Right hindlimb (tissue), 1 donor: ENCODE data around the gene RIMBP2.

Experiments used
- DNase-seq: peaks from one replicate; pipeline ENCODE4 v3.0.0-alpha.2; 2018

RIMBP2 gene

DNA sequence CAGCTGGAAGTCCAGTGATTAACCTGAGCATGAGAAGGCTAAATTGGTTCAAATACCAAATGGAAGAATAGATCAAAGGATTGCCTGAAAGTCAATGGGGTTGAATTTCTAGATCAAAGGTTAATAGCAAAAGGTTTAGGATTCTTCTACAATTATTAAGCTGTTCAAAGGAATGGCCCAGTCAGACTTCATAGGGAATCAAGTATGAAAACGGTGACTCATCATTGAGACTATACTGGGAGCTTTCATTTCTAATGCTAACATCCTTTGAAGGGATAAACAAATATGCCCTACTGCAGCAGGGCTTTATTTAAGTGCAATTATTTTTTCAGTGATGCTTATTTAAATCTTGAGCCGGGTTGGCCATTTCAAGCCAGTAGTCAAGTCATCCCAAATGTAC is 152.8 kb downstream of the RIMBP2 start:
- no peak for DNase-seq

DNA sequence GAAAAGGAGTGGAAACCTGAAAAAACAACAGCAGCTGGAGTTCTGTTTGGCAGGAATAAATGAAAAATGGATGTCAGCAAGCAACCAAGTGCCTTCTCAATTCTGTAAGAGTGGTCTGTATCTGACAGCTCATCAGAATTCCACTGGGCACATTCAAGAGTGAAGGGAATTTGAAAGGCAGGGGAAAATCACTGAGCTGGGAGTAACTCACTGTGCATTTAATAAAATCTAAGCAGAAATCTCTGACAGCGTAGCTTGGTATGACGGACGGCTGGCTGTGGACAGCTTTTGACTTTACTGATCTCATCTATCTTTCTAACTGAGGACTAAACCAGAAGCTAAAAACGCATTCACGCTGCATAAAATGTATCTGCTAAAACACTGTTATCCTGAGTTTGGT is 153.4 kb downstream of the RIMBP2 start:
- no peak for DNase-seq

DNA sequence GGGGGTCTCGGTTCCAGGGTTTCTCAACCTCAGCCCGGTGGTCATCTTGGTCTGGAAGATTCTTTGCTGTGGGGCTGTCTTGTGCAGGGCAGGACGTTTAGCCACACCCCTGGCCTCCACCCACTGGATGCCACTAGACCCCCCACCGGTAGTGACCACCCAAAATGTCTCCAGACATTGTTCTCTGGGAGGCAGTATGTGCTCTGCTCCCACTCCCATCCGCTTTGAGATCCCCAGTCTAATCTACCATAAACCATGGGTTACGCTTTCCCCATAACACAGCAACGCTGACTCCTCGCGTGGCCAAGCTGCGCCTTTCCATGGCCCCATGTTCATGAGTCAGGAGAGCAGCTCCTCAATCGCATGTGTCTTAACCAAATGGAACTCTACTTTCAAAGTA is 155.8 kb downstream of the RIMBP2 start:
- no peak for DNase-seq

DNA sequence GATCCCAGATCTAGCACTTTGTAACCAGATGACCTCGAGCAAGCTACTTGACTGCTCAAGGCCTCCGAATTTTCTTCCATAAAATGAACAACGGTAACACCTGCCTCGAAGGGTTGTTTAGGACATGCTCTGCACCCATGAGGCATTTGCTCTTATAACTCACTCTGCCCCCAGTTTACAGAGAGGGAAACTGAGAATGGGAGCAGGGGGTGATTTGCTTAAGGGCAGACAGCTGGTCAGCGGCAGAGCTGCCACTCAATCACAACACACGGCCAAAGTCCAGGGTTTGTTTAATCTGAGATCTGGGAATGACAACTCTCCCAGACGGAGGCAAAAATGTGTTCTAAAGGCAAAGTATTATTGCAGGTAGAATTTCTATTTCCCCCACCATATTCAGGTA is 156.3 kb downstream of the RIMBP2 start:
- DNase-seq = no peak

DNA sequence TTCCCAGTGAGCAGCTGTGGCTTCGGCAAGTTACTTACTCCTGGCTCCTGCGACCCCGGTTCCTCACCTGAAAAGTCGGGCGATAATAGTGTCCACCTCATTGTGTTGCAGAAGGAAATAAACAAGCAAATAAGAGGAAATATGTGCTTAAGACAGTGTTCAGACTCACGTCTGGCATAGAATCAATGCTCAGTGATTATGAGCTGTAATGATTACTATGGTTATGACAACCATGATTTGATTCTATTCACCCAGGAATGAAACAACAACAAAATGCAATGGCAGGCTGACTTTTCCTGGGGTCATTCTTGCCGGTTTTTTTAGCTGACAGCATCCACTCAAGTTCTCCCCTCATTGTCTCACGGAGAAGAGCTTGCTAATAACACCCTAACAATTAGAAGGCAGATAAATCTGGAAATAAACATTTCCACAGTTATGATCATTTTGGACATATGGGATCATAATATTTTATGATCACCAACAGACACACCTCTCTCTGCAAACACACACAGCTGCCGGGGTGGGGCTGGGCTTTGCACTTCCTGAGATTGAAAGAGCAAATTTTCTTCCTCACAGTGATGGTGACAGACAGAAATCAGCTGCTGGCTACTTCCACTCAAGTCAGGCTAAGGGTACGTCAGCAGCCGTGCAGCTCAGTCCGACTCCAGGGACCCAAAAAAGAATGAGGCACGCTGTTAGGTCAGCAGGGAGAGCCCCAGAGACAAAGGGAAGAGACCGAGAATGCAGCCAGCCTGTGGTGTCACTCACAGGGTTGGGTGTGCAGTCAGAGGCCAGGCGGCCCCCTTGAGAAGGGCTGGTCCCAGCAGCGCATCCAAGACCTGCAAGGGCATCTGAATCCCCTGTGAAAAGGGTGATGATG is 158.0 kb downstream of the RIMBP2 start:
- no peak for DNase-seq

DNA sequence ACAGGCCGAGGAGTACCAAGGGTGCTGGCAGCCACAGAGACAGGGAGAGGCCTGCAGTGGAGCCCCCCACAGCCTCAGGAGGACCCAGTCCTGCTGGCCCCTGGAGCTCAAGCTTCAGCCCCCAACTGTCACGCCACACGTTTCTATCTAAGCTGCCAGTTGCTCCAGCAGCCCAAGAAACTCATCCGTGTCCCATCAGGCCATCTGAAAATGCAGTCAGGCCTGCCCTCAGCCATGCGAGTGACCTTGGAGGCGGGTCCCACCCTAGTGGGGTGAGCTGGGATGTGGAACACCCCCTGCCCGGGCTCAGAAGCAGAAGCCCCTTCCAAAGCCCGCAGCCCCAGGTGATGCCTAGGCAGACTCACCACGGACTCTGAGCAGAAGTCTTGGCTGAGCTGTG is 158.9 kb downstream of the RIMBP2 start:
- no peak for DNase-seq

DNA sequence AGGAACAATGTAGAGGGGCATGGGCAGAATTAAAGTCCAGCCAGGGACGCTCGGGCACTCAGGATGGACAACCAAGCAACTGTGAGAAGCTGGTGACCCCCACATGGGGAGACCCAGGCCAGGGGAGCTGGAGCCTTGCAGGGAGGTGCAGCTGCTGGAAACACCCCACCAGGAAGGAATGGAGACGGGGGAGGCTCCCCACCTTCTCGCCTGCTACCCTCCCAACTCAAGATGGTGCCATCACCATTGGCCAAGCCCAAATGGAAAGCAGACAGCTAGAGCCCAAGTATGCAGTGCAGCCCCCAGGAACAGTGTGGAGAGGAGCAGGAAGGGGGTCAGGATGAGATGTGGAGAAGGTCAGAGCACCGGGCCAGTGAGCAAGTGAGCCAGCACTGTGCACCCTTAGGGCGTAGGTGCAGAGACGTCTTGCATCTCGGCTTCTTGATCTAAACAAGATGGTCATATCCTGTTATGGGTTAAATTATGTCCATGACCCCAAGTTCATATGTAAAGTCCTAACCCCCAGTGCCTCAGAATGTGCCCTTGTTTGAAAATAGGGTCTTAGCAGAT is 159.5 kb downstream of the RIMBP2 start:
- DNase-seq = no peak

DNA sequence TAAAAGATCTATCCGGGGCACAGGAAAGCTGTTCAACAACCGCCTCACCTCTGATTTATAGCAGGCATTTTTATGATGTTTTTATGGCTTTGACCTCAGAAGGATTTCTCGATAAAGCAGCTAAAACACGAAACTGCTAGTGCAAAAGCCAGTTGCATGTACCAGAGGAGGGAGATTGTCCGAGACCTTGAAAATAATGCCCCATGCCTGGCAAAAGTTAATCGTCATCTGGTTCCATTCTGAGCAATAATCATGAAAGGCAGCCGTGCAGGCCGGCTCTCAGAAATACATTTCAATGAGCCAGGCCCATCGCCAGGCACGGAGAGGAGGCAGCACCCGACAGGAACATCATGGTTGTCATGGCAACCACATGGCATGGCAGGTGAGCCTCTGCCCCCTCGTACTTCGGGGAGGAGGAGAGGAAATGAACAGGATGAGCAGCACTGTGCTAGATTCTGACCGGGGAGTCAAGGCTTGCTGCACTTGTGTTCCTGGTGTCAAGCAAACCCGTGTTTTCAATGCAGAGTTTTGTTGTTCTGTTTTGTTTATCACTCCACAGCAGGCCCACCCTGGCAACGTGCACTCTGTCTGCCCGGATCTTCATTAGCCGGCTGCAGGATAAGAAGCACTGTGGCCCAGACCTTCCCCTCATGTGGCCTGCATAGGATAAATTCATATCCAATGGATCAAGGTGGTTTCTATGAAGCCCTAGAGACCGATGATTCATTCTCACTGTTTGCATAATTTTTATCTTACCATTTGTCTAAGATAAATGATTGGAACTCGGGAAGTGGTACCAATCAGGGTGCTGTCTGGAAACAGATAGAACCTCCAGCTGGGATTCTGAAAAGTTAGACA is 160.2 kb downstream of the RIMBP2 start:
- no peak for DNase-seq

DNA sequence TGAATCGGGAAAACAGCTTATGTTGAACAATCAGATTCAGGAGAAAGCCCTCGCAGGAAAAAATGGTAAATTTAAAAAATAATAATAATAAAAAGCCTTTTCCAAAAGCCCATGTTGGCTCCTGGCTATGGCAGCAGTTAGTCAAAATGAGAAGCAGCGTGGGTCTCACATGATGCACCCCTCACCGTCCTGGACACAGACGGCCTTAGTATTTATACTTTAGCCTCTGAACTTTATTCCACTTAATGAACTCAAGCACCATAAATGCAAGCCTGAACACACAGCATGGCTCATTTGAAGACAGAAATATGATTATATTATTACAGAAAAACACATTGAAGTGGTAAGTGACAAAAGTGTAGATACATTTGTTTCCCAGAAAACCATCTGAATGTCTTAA is 160.9 kb downstream of the RIMBP2 start:
- DNase-seq = no peak

DNA sequence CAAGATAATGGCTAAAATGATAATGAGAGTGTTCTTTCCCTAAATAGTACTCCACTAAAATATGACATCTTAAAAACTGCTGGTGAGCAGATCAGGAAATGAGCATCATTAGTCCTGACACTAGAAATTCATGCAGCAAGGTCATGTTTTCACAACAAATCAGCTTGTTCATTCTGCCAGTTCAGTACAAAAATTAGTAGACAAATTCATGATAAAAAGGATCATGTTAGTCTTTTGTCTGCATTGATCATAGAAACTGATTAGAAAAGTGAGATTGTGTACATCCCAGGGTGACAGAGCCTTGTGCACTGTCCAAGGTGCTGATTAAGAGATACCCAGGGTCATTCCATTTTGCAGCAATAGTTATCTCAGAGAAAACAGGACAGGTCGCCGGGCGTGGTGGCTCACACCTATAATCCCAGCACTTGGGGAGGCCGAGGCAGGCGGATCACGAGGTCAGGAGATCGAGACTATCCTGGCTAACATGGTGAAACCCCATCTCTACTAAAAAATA is 163.6 kb downstream of the RIMBP2 start:
- DNase-seq = no peak

DNA sequence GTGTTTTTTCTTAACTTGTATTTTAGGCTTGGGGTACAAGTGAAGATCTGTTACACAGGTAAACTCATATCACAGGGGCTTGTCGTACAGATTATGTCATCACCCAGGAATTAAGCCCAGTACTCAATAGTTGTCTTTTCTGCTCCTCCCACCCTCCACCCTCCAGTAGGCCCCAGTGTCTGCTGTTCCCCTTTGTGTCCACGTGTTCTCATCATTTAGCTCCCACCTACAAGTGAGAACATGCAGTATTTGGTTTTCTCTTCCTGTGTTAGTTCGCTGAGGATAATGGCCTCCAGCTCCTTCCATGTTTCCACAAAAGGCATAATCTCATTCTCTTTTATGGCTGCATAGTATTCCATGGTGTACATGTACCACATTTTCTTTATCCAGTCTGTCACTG is 166.7 kb downstream of the RIMBP2 start:
- DNase-seq = no peak

DNA sequence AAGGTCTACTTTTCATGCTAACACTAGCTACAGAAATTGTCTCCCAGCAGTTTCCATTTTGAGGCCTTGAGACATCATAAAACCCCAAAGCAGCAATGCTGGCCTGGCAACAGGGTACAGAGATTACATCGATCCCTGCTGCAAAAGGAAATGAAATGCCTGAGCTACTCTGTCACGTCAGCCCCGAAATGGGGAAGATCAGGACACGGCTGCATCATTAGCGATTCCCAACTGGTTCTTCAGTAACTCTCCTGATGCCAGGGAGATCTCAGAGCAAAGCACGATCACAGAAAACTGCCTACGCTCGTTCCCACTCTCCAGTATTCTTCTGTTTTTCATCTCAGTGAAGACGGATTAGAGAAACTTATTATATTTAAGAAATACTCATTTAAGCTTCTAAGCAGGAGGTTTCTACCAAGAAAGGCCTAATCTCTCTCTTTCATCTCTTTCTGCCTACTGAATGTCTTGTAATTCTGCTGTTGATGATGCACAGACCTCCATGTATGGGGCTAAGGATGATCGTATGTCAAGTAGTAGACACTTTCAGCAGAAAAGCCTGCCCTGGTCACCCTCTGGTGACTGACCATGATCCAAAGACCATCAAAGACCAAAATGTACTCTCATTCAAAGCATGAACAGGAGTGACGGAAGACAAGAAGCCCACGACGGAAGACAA is 168.5 kb downstream of the RIMBP2 start:
- DNase-seq = no peak

DNA sequence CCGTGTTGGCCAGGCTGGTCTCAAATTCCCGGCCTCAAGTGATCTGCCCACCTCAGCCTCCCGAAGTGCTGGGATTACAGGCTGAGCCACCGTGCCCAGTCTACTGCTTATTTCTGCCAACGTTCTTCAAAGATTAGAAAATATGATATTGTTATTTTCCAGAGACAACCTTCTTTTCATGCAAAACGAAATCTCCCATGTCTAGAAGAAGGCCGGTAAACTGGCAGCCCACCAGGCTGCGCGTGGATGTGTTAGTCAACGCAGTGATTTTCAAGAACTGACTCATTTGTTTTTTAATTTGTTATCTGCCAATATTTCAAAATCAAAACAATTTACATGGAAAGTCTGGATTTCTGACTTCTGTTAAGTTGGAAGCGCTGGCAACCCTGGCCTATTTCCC is 169.6 kb downstream of the RIMBP2 start:
- DNase-seq = no peak

DNA sequence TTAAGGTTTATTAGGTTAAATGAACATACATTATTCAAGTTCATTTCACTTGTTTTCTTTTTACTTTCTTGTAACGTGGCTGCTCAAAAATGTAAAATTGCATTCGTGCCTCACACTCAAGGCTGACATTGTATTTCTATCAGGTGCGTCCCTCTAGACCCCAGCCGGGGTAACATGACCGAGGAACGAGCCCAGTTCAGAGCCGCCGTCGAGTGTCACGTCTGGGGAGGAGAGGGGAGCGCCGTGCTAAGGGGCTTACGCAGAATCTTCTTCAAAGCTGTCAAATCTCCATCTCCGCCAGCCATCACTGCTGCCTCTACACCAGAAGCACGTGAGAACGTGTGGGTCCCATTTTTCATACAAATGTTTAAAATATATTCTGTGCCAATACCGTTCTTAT is 170.6 kb downstream of the RIMBP2 start:
- no peak for DNase-seq

DNA sequence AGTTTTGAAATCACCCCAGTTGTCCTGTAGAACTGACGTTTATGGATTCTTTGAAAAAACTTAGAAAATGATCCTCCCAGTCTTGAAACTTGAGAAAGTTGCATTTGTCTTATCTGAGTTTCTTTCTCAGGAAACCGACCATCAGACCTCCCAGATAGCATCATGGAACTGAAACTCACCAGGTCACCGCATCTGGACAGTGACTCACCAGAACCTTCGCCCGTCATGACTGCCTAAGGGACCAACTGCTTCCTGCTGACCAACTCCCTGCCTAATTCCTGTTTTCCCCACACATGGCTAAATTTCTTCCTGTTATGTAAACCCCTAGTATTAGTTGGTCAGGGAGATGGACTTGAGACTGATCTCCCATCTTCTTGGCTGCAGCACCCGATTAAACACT is 175.7 kb downstream of the RIMBP2 start:
- no peak for DNase-seq

DNA sequence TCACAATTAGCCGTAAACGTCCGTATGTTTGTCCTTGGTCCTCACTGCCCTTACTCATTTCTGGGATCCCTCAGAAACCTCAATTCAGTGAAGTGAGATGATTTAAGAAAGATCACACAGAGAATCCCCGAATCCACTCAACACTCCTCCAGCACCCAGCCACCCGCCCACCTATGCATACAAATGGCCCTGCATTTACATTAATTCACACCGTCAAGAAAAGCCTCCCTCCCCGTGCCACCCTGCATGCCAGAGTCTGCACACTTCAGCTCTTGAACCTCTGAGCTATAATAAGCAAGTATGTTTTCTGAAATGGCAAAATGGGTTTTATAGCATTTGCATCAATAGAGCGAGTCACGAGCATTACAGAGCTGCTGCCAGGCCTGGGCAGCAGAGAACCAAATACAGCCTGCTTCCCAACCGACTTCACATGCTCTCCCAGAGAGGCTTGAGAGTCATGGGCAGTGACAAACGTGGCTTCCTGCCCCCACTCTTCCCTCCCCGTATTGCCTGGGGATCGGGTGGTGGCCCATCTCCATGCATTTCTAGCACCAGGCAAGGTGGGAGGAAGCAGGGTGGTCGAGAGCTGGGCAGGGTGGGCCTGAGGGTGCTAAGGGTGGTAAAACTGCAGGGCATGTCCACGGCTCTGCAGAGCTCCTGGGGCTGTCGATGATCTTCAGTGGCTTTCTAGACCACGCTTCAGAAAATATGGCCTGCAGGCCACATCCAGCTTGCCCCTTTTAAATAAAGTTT is 177.6 kb downstream of the RIMBP2 start:
- DNase-seq = no peak

DNA sequence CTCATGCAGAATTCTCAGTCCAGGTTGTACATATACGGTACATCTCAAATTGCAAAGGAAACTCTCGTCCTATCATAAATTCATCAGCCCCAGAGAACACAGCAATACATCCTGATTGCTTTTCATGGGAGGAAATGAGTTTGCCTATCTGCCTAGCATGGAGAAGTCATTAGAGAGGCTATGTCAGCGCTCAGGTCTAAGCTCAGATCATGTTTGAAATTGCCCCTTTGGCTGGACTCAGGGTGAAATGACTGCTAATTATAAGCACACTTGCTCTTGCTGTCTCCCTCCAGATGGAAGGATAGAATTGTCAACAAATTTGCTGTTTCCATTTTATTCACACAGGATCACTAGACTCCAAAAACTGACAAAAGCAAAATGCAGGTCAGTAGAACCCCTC is 178.4 kb downstream of the RIMBP2 start:
- no peak for DNase-seq

DNA sequence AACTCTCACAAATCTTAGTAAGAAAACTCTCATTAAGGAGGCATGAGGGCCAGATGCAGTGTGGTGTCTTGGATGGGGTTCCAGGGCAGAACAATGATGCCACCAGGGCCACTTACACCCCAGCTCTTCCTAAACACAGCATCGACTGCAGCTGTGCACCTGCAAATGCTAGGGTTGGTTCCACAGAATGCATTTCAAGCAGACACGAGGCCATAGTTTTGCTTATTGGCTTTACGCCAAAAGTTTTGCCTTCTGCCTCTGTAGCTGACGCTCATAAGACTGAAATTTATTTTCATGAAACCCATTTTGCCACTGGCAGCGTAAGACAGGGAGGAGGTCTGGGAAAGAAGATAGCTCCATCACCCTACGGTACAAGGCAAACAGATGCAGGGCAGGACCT is 179.0 kb downstream of the RIMBP2 start:
- DNase-seq = no peak

DNA sequence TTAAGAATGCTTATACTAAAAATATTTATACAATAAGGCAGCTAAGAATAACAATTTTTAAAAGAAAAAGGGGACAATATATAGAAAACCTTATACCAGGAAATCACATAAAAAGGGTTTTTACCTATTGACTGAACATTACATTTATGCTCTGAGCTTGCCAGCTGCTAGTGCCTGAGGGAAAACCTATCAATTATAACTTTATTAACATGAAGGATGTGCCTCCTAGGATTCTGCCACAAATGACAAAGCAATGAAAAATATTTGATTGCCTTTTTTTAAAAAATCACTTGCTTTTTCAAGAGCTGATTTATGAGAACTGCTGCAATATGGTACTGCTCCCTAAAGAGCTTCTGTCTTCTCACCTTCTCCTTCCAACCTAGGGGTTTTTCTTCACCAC is 185.7 kb downstream of the RIMBP2 start:
- no peak for DNase-seq

DNA sequence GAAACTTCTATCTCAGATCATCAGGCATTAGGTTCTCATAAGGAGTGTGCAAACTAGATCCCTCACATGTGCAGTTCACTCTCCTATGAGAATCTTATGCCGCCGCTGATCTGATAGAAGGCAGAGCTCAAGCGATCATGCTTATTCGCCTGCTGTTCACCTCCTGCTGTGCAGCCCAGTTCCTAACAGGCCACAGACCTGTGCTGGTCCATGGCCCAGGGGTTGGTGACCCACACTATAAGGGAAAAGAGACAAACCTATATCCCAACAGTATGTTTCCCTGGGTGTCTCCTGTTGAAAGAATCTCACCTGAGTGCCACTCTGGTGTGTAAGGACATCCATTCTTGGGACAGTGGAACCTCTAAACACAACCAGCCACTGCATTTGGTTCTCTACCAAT is 186.3 kb downstream of the RIMBP2 start:
- no peak for DNase-seq

DNA sequence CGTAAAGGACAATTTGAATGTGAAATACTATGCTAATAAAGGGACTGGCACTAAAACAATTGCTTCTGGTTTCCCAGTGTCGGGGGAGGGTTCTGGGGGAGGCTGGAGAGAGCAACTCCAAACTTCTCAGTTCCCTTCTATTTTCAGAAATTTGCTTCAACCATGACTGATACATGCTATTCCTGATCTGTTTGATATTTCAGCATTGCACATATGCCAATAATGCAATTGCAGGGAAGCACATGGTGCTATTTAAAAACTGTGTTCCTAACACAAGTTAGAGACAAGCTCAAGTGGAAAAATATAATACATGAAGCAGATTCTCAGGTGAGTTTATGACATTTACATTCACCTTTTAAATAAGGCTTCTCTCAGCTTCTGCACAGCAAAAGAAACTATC is 188.9 kb downstream of the RIMBP2 start:
- DNase-seq = no peak

DNA sequence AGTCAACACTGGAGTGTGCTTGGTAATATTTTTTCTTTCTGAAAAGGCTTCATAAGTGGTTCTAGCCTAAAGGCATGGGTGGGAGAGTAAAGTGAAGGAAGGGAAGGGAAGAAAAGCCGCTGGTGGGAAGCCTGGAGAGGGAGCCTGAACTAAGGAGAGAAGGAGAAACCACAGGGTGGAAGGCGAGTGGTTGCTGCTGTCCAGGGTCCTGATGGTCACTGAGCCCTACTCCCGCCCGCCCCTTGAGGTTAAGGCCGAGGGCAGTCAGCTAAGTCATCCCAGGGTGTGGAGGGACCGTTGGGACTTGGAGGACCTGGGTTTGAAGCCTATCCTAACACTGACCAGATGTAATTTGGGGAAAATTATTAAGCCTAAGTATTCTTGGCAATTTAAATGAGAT is 189.3 kb downstream of the RIMBP2 start:
- peak; percentile 48 for DNase-seq
